GM23338 (cell line): ENCODE data around the gene DEFB114.

ENCODE experiments used
- CREB1 ChIP-seq: fragments of 250-450 bp; sonication (Bioruptor Pico); IDR thresholded peaks from 2 replicates; pipeline ENCODE4 v1.5.0; 2020; ENCODE audit warnings: low read depth, mild to moderate bottlenecking, moderate library complexity
- CTCF ChIP-seq, 2 experiments: fragments of 200-600 bp in 1 of 2; sonication (generic) in 1 of 2; conservative IDR thresholded peaks; 2 replicates each; pipeline versions ENCODE4 v1.5.1 to v1.6.1; 2016 to 2017; ENCODE audit warnings: antibody characterized with exemption in 2 of 2, low read depth in 2 of 2, mild to moderate bottlenecking in 2 of 2, moderate library complexity in 1 of 2
- ETS1 ChIP-seq: IDR thresholded peaks from 2 replicates; pipeline ENCODE4 v1.6.1; 2016; ENCODE audit warnings: antibody characterized with exemption
- EZH2 ChIP-seq: fragments of 200-600 bp; sonication (generic); IDR thresholded peaks from one replicate; pipeline ENCODE4 v1.8.0; 2017; ENCODE audit warnings: antibody characterized with exemption, mild to moderate bottlenecking, low read depth; ENCODE audit not compliant: unreplicated experiment
- EZH2phosphoT487 ChIP-seq: fragments of 200-600 bp; sonication (generic); IDR thresholded peaks from one replicate; pipeline ENCODE4 v1.8.1; 2018; ENCODE audit warnings: antibody characterized with exemption; ENCODE audit not compliant: unreplicated experiment
- JUNB ChIP-seq: IDR thresholded peaks from one replicate; pipeline ENCODE4 v1.6.1; 2016; ENCODE audit warnings: antibody characterized with exemption; ENCODE audit not compliant: unreplicated experiment
- NANOG ChIP-seq: IDR thresholded peaks from 2 replicates; pipeline ENCODE4 v1.6.1; 2016; ENCODE audit warnings: antibody characterized with exemption, borderline replicate concordance
- POLR2AphosphoS5 ChIP-seq: IDR thresholded peaks from 2 replicates; pipeline ENCODE4 v1.6.1; 2016; ENCODE audit warnings: antibody characterized with exemption, low read depth
- REST ChIP-seq: IDR thresholded peaks from one replicate; pipeline ENCODE4 v1.6.1; 2018; ENCODE audit warnings: antibody characterized with exemption; ENCODE audit not compliant: unreplicated experiment
- STAT1 ChIP-seq: IDR thresholded peaks from one replicate; pipeline ENCODE4 v1.6.1; 2016; ENCODE audit warnings: antibody characterized with exemption; ENCODE audit not compliant: unreplicated experiment
- ZNF114 ChIP-seq: fragments of 250-450 bp; sonication (Bioruptor Pico); IDR thresholded peaks from 2 replicates; pipeline ENCODE4 v1.5.0; 2020; ENCODE audit warnings: mild to moderate bottlenecking, moderate library complexity
- ZNF331 ChIP-seq: fragments of 250-450 bp; sonication (Bioruptor Pico); IDR thresholded peaks from 2 replicates; pipeline ENCODE4 v1.5.0; 2020; ENCODE audit warnings: low read depth, mild to moderate bottlenecking, moderate library complexity

- TF ChIP-seq EZH2 (no peak), CTCF (conservative IDR thresholded peaks at IDR 0.05; ENCODE audit: low read depth in 2 of 2) (no peak), EZH2phosphoT487 (no peak), POLR2AphosphoS5 (no peak), REST (no peak), ETS1 (no peak), CREB1 (no peak), STAT1 (no peak), JUNB (no peak), ZNF114 (CRISPR knock-in tag) (no peak), ZNF331 (no peak), NANOG (no peak)
Measured at GRCh38 chr6:49919261-49919660, 44.7 kb downstream of the DEFB114 start.
